HG02884 (cell line): ENCODE data around the gene CELA2A.
"Not testable (repeated sequence)": the region's sequence is repeated elsewhere in the genome, so short reads cannot be mapped to it uniquely, and the experiment has no call there.

ENCODE experiments used
- ATAC-seq: cut with Tn5 transposase; IDR thresholded peaks from one replicate; pipeline ENCODE4 v1.9.1; 2021; ENCODE audit warnings: mild to moderate bottlenecking, moderate library complexity; ENCODE audit not compliant: unreplicated experiment

Gene CELA2A

DNA sequence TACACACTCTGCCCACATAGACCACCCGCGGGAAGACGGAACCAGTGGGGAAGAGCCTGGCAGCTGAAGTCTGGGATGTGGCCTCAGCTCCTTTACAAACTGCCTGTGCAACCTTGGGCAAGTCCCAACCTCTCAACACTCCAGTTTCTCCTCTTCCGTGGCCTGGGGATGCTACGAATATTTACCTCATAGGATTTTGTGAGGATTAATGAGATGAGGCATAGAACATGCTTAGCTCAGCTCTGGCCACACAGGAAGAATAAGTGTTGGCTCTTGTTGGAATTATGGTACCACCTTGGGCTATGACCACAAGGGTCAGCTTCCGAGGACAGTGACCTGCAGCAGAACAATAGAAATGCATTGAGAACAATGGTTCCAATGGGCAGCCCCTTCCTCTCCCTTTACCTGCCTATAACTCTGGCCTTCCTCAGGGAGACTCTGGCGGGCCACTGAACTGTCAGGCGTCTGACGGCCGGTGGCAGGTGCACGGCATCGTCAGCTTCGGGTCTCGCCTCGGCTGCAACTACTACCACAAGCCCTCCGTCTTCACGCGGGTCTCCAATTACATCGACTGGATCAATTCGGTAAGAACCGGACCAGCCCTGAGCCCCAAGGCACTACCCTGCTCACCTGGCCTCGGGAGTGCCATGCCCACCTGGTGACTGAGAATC, 10.6 kb downstream of the CELA2A start:
- not testable (repeated sequence) for ATAC-seq

DNA sequence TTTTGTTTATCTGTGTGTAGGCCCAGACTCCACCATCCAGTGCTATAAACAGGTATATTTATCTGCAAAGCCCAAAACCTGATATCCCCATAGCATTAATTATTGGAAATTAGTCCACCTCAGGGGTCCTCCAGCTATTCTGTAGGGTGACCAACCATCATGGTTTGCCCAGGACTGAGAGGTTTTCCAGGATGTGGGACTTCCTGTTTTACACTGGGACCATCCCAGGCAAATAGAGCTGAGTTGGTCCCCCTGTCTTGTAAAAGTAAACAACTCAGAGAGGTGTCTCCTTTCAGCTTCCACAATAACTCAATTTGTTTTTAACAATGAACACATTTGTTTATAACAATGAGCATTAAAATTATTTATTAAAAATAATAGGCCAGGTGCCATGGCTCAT, 11.6 kb downstream of the CELA2A start:
- ATAC-seq = no peak

DNA sequence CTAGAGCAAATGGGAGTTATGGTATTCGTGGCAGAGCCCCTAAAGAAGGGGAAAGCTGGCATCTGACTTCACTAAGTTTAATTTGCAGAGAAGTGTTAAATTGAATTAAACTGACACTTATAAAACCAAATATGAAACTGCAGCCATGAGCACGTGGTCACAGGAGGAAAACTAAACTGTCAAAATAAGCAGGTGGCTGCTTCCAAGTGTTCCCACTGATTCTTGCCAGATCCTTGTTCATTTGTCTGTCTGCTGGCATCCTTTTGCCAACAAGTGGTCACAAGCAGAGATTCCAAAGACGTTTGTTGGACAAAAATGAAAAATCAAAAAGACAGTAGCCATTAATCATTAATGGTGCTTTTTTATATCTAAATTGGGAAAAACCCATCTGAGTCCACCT, 12.8 kb downstream of the CELA2A start:
- ATAC-seq = no peak

DNA sequence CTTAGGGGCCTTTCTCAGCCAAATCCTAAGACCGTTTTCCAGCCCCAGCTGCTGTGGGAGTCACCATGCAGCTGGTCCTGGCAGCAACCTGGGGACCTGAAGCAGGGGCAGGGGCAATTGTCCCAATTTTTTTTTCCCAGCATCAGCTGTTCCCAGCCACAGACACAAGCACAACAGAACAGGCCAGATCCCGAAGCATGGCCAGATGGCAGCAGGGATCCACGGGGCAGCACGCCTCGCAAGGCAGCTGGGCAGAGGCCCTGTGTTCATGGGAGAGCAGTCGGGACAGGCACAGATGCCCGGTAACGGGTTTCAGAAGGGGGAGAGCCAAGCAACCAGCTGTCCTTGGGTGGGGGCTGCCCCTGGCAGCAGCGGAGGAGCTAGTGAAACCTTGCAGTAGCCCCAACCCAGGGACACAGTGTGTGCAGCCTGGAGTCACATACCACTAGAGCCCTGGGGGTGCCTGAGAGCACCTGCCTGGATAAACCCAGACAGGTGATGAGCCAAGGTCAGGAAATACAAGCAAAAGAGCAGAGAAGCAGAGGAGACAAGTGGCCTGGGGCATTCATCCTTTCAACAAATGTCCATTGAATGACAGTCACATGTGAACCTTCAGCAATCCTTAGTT, 13.4 kb downstream of the CELA2A start:
- ATAC-seq = not testable (repeated sequence)

- ATAC-seq = not testable (repeated sequence)
These were observed 14.5 kb downstream of the CELA2A start for GRCh38 chr1:15471067-15471466.

GRCh38 chr1:15471723-15472122, 15.2 kb downstream of the CELA2A start:
- not testable (repeated sequence) for ATAC-seq

GRCh38 chr1:15472587-15472986, 16.1 kb downstream of the CELA2A start:
- no peak for ATAC-seq

DNA sequence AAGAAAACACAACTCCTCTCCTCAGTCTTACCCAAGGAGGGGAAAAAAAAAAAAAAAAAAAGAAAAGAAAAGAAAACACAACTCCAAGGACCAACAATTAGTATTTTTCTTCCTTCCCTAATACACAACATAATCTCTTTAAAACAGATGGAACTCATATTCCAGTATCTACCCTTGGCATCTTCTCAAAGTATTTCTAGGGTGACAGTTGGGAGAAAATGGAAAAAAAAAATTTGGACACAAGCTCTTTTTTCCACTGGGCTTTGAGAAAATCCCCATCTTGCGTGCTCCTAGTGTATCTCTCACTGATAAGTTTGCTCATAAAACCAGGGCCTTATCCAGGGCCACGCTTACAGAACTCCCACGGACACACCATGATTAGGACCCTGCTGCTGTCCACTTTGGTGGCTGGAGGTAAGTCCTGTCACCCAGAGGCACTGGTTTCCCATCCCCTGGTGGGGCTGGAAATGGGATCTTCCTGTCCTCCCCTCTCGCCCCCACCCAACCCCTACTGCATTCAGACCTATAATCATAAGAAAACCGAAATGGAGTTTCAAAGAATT, 19.3 kb downstream of the CELA2A start, which contains the start of gene CELA2B:
TSS of gene CELA2B (plus strand) at position 353 of the 563 bp plus-strand sequence. CDS start at position 375, 22 bp downstream.
- ATAC-seq = no peak

DNA sequence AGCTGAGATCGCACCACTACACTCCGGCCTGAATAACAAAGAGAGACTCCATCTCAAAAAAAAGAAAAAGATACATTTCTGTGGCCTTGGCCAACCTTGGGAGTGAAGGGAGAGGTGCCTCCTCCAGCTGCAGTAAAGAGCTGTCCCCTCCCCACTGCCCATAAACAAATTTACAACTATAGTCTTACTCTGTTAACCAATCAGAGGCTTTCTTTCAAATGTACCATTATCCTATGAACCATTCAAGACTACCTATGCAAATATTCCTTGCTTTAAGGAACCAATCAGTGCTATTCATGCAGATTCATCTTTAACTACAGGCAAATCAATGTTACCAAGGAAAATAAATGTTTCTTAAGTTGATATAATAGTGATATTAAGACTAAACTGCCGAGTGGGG, 20.4 kb downstream of the CELA2A start:
- ATAC-seq = no peak

DNA sequence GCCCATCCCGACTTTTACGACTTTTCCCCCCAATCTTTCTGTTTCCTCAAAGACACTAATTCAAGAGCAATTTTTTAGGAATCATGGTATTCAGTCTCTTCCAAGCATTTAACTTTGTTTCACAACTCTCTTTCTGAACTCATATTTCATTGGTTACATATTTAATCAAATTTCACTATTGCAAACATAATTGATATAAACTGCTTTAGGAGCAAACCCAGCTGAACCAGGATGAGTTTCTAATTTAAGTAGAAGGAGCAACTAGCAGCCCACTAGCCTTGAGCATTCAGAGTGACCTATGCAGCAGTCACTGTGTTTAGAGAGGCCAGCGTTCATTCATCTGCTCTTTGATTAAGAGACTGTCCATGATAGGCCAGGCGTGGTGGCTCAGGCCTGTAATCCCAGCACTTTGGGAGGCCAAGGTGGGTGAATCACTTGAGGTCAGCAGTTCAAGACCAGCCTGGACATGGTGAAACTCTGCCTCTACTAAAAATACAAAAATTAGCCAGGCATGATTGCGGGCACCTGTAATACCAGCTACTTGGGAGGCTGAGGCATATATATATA, 21.2 kb downstream of the CELA2A start:
- no peak for ATAC-seq

- no peak for ATAC-seq
These were observed 23.3 kb downstream of the CELA2A start for GRCh38 chr1:15479654-15480347.

DNA sequence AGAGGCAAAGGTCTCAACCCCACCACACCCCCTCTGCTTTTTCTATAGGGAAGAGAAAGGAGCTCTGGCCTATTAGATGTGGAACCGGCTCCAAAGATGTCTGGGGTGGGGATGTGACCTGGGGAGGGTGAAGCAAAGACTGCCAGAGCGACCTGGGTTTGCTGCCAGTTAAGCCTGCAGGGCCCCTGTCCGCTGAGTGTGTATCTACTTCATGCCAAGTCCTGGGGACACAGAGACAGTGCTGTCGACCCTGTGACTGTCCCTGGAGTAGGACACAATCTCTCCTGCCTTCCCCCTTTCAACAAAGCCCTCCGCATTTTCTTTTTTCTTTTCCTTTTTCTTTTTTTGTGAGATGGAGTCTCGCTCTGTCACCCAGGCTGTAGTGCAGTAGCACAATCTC, 25.9 kb downstream of the CELA2A start:
- not testable (repeated sequence) for ATAC-seq

DNA sequence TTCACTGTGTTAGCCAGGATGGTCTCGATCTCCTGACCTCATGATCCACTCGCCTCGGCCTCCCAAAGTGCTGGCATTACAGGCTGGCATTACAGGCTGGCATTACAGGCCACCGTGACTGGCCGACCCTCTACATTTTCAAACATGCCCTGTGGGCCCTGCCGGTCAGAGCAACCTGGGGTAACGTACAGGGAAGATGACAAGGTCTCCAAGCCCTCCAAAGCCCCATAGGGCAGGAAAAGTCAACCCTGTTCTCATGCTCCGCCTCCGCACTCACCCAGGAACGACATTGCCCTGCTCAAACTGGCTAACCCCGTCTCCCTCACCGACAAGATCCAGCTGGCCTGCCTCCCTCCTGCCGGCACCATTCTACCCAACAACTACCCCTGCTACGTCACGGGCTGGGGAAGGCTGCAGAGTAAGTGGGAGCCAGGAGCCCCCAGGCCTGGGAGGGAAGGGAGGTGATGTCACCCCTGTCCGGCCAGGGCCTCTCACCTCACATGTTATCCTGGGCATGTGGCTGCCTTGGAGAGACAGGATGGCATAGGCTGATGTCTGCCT, 26.5 kb downstream of the CELA2A start:
- ATAC-seq = not testable (repeated sequence)

GRCh38 chr1:15483971-15484370, 27.4 kb downstream of the CELA2A start:
- no peak for ATAC-seq

- ATAC-seq = not testable (repeated sequence)
These were observed 27.9 kb downstream of the CELA2A start for GRCh38 chr1:15484443-15484842.

DNA sequence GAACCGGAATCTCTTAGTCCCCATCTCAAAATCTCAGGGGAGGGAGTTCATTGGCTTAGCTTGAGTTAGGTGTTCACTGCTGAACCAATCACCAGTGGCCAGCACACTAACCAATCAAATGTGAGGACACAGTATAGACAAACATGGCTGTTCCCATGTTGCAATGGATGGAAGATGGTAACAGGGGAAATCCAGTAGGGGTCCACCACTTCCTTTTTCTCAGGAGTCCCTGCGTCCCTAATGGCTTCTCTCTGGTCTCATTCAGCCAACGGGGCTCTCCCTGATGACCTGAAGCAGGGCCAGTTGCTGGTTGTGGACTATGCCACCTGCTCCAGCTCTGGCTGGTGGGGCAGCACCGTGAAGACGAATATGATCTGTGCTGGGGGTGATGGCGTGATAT, 29.1 kb downstream of the CELA2A start:
- ATAC-seq = no peak

GRCh38 chr1:15486844-15487610, 30.5 kb downstream of the CELA2A start:
- not testable (repeated sequence) for ATAC-seq

DNA sequence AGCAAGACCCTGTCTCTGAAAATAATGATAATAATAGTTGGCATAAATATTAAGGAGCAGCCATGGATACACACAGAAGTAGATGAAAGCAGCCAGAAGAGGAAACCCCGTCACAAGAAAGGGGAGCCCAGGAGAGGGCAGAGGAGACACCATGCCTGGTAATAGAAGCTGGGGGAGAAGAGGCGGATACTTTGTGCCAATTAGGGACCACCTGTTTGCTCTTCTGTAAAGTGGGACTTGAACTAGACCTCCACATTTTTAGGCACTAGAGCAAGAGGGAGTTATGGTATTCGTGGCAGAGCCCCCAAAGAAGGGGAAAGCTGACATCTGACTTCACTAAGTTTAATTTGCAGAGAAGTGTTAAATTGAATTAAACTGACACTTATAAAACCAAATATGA, 31.8 kb downstream of the CELA2A start:
- no peak for ATAC-seq

DNA sequence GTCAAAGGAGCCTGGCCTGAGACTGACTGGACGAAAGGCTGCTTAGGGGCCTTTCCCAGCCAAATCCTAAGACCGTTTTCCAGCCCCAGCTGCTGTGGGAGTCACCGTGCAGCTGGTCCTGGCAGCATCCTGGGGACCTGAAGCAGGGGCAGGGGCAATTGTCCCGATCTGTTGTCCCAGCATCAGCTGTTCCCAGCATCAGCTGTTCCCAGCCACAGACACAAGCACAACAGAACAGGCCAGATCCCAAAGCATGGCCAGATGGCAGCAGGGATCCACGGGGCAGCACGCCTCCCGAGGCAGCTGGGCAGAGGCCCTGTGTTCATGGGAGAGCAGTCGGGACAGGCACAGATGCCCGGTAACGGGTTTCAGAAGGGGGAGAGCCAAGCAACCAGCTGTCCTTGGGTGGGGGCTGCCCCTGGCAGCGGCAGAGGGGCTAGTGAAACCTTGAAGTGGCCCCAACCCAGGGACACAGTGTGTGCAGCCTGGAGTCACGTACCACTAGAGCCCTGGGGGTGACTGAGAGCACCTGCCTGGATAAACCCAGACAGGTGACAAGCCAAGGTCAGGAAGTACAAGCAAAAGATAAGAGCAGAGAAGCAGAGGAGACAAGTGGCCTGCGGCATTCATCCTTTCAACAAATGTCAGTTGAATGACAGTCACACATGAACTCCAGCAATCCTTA, 32.7 kb downstream of the CELA2A start:
- ATAC-seq = no peak

- ATAC-seq = not testable (repeated sequence)
These were observed 34.5 kb downstream of the CELA2A start for GRCh38 chr1:15491010-15491409.
